HS-27A (cell line): ENCODE measurements around the gene LUC7L2.
"Not testable (repeated sequence)": the region's sequence is repeated elsewhere in the genome, so short reads cannot be mapped to it uniquely, and the experiment has no call there.

Experiments
- DNase-seq: peaks from one replicate; pipeline ENCODE4 v3.0.0-alpha.2; 2012; ENCODE audit warnings: low read depth, missing footprints

Gene LUC7L2

GRCh38 chr7:139357729-139358506 lies 1.8 kb upstream of the LUC7L2 start:
- not testable (repeated sequence) for DNase-seq

- DNase-seq = peak; percentile 5
Observed at GRCh38 chr7:139358541-139359365, 941 bp upstream of the LUC7L2 start.

GRCh38 chr7:139360210-139360947 lies 685 bp downstream of the LUC7L2 start:
- DNase-seq = peak; percentile 55

- no peak for DNase-seq
Observed at GRCh38 chr7:139360948-139361307, 1.2 kb downstream of the LUC7L2 start.

GRCh38 chr7:139361523-139361922 lies 1.8 kb downstream of the LUC7L2 start:
- DNase-seq = no peak

DNA sequence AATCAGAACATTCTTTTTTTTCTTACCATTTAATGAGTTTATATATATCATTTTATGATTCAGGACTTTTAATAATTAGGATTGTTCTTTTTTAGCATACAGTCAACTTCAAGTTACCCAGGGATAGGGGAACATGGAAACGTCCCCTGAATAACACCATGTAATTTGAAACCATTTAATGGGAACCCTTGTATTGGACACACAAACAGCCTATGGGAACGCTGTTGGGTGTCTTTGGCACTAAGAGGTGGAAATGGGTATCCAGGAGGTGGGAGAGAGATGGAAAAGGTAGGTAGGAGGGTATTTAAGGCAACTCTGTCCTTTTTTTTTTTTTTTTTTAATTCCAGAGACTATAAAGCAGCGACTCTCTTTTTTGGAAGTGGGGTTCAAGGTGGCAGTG lies 2.6 kb downstream of the LUC7L2 start:
- DNase-seq = no peak

DNA sequence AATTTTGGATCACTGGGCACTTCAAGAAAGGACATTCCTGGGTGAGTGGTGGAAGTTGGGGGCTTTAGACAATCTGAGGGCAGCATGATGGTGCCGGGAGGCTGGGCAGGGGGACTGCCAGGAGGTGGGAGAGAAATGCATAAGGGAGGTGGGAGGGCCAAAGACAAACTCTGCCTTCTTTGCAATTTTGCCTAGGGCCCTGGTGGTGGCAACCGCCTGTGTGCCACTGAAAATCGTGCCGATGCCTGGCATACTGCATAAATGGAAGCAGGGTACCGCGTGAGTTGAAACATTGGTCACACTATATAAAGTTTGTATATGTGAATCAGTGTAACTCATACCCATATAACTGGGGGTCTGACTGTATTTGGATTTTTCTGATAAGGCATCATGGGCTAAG lies 3.3 kb downstream of the LUC7L2 start:
- no peak for DNase-seq

DNA sequence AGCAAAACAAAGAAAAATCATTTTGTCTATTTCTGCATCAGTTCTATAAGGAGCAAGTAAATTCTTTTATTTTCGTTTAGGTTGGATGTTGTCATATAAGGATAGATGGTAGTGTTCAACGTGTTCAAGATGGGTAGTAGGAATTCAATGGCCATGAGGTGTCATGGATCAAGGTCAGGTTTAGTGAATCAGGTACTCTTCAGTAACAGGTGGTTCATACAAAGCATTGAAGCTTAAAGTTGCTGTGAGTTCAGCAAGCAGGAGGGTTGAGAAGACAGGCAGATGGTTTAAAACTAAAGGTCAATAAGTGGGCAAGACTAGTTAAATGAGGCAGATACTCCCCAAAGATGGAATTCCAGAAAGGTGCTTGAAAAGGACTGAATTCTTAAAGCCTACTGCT lies 5.6 kb downstream of the LUC7L2 start:
- DNase-seq = no peak

DNA sequence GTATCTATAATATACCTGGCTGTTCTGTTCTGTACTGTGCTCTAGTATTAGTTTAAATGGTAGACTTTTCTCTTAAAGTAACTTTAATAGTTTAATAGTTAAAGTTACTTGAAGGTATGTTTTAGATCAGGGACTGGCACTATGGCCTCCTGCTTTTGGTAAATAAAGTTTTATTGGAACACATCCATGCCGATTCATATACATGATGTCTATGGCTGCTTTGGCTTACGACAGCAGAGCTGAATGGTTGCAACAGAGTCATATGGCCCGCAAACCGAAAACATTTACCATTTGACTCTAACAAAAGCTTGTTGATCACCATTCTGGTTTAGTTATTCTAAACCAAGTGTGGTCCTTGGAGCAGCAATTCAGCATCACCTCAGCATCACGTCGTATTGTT lies 6.7 kb downstream of the LUC7L2 start:
- DNase-seq = no peak

DNA sequence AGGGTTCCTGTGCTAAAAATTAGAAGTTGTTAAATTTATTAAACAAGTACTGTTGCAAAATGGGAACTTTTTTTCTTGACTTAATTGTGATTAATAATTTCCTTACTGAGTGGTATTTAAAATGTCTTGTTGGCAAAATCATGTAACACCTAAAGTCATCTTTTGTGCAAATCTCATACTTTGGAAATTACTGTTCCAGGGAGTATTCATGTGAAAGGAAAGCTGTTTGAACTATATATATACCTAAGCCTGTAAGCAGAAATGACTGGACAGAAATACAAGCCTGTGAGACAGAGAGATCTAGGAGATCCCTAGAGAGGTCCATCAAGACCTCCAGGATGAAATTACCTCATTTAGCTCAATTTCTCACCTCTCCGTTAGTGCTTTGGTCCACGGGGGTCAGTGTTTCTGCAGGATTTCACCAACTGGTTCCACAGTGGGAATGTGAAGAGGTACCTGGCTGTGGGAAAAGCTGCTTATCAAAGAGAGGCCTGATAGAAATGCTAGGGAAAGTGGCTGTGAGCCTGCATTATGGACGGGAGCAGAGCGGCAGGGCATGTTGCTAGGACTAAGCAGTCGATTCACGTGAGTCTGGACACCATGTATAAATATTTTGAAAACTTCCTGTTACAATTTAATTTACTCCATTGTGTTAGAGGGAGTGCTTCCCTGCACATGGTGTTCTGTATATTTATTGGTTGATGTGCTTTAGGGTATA lies 7.9 kb downstream of the LUC7L2 start:
- no peak for DNase-seq

GRCh38 chr7:139370301-139370942 lies 10.7 kb downstream of the LUC7L2 start:
- DNase-seq = no peak

- DNase-seq = no peak
Observed at GRCh38 chr7:139370943-139371313, 11.2 kb downstream of the LUC7L2 start.

DNA sequence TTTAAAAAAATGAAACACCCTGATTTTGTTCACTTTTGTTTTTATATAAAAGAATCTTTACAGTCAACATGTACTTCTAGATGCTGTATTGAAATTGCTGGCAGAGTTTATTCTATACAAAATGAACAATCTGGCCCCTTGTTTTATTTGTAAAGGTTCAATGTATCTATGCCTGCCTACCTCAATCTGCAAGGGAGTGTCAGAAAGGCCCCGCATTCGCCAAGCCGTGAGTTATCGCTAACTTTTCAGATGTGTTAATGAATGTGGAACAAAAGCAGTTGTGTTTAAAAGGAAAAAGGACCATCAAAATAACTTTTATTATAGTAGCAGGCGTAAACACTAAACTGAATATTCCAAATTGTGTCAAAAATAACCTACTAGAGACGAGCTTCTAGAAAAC lies 14.6 kb downstream of the LUC7L2 start:
- DNase-seq = no peak

DNA sequence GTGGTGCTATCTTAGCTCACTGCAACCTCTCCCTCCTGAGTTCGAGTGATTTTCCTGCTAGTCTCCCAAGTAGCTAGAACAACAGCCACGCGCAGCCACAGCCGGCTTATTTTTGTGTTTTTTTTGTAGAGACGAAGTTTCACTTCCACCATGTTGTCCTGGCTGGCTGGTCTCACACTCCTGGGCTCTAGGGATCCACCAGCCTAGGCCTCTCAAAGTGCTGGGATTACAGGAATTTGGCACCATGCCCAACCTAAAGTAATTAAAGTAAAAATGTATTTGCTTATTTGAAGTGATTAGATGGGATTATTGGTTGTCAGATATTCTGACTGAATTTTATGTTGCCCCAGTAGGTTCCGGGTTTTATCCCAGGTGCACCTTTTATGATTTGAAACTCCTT lies 22.7 kb downstream of the LUC7L2 start:
- no peak for DNase-seq

DNA sequence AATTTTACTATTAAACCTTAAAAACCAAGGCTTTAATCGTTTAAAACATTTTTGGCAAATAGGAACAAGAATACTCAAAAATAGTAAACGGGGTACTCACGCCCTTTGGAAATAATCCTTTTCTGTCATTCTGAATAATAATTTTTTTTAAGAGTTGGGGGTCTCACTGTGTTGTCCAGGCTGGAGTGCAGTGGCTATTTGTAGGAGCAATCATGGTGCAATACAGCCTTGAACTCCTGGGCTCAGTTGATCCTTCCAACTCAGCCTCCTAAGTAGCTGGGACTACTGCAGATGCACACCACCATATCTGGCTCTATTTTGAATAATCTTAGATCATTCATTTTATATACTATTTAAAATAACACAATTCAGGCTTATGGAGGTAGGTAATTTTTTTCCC lies 24.9 kb downstream of the LUC7L2 start:
- DNase-seq = no peak

- no peak for DNase-seq
Observed at GRCh38 chr7:139387594-139387993, 27.9 kb downstream of the LUC7L2 start.

GRCh38 chr7:139389091-139389490 lies 29.4 kb downstream of the LUC7L2 start:
- DNase-seq = no peak

DNA sequence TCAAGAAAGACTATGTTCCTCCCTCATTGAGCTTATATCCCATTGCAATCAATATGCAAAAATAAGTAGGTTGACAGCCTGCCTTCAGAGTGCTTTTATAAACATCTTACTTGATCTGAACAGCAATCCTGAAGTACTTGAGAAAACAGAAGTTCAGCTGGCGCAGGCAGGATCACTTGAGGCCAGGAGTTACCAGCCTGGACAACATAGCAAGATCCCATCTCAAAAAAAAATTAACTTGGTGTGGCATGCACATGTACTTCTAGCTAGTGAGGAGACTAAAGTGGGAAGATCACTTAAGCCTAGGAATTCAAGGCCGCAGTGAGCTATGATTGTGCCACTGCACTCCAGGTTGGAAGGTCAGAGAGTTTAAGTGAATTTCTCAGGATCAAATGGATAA lies 30.1 kb downstream of the LUC7L2 start:
- no peak for DNase-seq

DNA sequence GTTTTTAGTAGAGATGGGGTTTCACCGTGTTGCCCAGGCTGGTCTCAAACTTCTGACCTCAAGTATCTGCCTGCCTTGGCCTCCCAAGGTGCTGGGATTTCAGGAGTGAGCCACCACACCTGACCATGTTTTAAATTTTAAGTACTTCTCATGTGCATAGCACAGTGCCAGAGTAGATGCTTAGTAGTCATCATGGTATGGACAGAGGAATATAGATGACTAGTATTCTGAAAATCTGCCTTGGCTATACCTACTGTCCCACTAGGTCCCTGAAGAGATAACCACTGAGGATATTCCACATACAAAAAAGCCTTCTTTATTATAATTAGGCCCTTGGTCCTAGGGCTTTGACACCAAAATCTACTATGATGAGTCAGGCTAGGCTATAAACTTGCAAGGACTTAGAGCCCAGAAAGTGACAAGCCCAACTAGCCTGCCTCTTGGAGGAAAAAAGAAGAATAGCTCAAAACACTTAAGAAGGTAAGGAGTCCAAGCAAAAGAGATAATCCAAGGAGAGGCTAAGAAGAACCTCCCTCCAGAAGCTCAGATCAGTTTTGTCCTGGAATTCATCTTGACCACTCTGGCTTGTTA lies 34.0 kb downstream of the LUC7L2 start:
- no peak for DNase-seq

DNA sequence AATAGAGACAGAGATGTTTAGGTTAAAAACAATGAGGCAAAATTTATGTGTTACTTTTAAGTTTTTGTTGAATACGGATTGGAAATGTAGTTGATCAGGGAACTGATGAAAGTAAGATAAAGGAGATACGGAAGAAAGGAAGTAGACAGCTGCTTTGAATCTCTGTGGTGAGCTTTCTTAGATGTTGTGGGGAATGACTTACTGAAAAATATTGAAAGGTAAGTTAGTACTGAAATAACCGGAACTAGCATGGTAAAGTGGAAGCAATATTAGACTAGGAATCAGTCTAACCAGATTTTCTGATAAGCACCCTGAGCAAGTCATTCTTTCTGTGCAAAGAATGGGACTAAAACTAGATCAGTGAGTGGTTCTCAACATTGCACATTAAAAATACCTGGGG lies 34.8 kb downstream of the LUC7L2 start:
- DNase-seq = no peak

DNA sequence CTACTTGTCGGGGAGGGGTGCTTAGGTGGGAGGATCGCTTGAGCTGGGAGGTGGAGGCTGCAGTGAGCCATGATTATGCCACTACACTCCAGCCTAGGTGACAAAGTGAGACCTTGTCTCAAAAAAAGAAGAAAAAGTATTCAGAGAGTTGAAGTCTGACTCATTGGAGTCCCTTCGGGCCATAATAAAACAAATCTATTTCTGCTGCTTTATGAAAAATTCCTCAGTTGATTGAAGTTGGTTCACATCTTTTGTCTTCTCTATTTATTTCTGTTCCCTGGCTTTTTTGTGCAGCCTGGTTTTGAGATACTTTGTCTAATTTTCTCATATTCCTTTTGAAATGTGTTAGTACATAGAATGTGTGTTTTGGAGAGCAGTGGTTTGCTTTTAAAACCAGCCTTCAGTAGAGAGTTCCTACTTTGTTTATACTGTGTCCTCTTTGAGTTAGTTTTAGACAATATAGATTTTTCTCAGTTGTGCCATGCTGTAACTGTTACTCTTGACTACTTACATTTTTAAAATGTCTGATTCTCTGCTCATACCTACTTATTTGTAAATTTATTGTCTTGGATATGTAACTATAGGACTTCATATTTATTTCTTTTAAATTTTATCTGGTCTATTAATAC lies 36.7 kb downstream of the LUC7L2 start:
- DNase-seq = no peak
